ENCODE measurements around the gene PREX1.

GRCh38 chr20:48703107-48703506 is 124.7 kb downstream of the PREX1 start:
- TF ChIP-seq, protein P1, sequence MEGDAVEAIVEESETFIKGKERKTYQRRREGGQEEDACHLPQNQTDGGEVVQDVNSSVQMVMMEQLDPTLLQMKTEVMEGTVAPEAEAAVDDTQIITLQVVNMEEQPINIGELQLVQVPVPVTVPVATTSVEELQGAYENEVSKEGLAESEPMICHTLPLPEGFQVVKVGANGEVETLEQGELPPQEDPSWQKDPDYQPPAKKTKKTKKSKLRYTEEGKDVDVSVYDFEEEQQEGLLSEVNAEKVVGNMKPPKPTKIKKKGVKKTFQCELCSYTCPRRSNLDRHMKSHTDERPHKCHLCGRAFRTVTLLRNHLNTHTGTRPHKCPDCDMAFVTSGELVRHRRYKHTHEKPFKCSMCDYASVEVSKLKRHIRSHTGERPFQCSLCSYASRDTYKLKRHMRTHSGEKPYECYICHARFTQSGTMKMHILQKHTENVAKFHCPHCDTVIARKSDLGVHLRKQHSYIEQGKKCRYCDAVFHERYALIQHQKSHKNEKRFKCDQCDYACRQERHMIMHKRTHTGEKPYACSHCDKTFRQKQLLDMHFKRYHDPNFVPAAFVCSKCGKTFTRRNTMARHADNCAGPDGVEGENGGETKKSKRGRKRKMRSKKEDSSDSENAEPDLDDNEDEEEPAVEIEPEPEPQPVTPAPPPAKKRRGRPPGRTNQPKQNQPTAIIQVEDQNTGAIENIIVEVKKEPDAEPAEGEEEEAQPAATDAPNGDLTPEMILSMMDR (conservative IDR thresholded peaks at IDR 0.05 in 1 of 2, IDR thresholded peaks at IDR 0.05 in 1 of 2; ENCODE audit: low read depth in 1 of 2, low read length in 2 of 2), result no peak
- TF ChIP-seq EZH2 (IDR thresholded peaks at IDR 0.05; ENCODE audit: low read length, missing control alignments), result no peak

Data from fibroblast of lung (primary cell).